ENCODE data around the gene APC.
A peak's percentile ranks its signal among the peaks of the same experiment; 100 is the strongest.

DNA sequence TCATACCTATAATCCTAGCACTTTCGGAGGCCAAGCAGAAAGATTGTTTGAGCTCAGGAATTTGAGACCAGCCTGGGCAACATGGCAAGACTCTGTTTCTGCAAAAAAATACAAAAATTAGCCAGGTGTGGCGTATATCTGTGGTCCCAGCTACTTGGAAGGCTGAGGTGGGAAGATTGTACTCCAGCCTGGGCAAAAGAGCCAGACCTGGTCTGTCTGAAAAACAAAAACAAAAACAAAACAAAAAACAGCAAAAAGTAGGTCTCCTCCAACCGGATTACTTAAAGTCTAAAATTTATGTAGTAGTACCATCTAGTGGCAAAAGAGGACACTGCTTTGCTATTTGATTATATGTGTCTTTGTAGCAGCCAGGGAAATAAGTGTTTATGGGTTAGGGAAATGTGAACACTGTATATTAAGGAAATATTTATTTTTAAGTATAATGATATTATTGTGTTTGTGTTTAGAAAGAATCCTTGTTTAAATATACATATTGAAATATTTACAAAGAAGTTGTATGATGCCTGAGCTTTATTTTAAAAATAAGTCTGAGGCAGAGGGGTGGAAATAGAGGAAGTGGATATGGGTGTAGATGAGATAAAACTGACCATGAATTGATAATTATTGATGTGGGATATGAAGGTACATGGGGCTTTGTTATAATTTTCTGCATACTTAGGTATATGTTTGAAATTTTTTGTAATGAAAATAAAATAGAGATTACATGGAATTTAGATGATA, 20.0 kb downstream of the APC start:
- TF ChIP-seq, protein P1, sequence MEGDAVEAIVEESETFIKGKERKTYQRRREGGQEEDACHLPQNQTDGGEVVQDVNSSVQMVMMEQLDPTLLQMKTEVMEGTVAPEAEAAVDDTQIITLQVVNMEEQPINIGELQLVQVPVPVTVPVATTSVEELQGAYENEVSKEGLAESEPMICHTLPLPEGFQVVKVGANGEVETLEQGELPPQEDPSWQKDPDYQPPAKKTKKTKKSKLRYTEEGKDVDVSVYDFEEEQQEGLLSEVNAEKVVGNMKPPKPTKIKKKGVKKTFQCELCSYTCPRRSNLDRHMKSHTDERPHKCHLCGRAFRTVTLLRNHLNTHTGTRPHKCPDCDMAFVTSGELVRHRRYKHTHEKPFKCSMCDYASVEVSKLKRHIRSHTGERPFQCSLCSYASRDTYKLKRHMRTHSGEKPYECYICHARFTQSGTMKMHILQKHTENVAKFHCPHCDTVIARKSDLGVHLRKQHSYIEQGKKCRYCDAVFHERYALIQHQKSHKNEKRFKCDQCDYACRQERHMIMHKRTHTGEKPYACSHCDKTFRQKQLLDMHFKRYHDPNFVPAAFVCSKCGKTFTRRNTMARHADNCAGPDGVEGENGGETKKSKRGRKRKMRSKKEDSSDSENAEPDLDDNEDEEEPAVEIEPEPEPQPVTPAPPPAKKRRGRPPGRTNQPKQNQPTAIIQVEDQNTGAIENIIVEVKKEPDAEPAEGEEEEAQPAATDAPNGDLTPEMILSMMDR (IDR thresholded peaks at IDR 0.05): peak in 5 of 7 experiments; percentile 71 to 84 (median 79)
- TF ChIP-seq POLR2A (IDR thresholded peaks at IDR 0.05) (no peak), POLR2AphosphoS5 (IDR thresholded peaks at IDR 0.05) (no peak)

All from stomach (tissue), 4 donors.